NCI-H345 (cell line): ENCODE data around the gene HAGHL.

Experiments
- DNase-seq: peaks from one replicate; lab custom pipeline; 2025; lab: John Stamatoyannopoulos, UW

Gene HAGHL

GRCh38 chr16:707062-707538, 19.8 kb upstream of the HAGHL start:
- DNase-seq: peak; percentile 41

DNA sequence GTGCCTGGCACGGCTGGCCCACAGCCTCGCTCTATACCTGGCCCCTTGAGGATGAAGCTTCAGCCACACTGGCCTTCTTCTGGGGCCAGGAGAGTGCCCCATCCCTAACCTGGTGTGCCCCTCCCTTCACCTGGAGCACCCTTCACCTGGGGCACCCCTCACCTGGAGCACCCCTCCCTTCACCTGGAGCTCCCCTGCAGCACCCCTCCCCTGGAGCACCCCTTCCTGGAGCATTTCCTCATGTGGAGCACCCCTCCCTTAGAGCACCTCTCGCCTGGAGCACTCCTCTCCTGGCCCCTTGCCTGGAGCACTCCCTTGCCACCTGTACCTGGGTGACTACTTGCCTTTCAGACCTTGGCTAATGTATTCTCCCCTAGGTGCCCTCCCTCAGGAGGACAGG, 18.9 kb upstream of the HAGHL start:
- no peak for DNase-seq

GRCh38 chr16:708959-709358, 17.9 kb upstream of the HAGHL start:
- DNase-seq: no peak

DNA sequence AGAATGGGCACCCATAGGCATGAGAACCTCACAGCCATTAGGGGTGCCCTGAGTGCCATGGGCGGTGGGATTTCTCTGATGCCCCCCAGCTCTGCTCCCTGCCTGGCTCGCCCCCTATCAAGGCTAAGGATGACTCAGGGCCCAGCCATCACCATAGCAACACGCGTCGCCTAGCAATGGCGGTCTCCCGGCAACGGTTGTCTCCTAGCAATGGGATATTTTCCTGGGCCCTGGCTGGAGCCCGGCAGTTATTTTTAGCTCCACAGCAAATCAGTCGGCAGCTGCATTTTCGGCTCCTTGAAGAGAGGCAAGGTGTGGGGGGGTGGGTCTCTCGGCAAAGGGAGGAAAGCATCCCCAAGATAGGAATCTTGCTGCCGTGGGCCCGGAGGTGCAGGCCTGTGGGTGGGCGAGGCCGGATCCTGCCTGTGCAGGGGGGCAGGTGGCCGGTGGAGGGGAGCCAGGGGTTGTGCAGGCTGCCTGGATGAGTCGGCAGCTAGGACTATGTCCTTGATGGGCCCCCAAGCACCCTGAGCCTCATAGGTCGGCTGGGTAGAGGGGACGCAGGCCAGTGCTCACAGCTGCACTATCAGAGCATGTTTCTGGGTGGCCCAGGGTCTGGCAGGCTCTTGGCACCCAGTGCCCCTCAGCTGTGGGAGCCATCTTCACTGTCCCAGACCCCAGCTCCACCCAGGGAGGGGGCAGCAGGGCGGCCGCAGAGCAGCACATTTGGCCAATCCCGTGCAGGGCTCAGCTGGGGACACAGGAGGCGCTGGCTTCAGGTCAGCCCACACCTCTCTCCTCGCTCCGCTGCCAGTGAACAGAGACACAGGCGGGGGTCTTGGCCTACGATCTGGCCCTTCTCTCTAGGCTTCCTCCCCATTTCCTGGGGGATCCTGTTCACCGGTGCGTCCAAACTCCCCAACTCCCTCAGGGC, 17.1 kb upstream of the HAGHL start:
- peak; percentile 91 for DNase-seq

DNA sequence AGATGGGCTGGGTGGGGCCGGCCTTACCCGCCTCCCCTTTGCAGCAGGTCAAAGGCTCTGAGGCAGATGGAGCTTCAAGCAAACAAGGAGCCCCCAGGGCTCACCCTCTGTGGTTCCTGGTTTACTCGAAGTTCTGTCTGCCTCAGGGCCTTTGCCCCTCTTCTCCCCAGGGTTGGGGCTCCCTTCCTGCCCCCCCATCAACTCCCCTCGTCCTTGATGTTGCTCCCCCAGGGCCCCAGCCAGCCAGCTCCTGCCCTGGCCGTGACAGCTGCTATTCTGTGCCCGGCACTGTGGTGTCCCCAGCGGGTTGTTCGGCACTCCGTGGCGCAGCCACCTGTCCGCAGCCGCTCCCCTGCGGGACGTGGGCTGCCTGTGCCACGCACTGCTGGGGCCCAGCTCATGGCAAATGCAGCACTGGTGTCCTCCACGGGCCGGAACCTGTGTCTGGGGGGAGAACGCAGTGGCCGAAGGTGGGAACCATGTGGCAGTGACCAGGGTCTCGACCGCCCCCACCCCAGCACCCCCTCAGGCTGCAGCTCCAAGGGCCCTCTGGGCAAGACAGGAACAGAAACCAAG, 16.3 kb upstream of the HAGHL start:
- no peak for DNase-seq

DNA sequence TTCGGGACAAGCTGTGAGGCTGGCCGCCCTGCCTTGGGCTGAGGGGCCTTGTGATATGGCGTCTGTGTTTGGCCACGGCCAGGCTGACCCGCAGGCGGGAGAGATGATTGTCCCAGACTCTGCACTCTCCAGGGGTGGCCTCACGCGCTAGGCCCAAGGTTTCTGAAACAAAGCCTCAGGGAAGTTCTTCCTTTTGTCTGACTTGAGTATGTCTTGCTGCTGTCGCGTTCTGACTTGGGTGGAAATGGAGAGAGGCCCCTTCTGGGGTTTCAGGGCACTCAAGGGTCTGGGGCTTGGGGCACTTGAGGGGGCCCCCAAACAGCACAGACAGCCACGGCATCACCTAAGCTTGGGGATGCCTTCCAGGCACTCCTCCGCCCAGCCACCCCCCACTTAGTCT, 15.8 kb upstream of the HAGHL start:
- DNase-seq: no peak

DNA sequence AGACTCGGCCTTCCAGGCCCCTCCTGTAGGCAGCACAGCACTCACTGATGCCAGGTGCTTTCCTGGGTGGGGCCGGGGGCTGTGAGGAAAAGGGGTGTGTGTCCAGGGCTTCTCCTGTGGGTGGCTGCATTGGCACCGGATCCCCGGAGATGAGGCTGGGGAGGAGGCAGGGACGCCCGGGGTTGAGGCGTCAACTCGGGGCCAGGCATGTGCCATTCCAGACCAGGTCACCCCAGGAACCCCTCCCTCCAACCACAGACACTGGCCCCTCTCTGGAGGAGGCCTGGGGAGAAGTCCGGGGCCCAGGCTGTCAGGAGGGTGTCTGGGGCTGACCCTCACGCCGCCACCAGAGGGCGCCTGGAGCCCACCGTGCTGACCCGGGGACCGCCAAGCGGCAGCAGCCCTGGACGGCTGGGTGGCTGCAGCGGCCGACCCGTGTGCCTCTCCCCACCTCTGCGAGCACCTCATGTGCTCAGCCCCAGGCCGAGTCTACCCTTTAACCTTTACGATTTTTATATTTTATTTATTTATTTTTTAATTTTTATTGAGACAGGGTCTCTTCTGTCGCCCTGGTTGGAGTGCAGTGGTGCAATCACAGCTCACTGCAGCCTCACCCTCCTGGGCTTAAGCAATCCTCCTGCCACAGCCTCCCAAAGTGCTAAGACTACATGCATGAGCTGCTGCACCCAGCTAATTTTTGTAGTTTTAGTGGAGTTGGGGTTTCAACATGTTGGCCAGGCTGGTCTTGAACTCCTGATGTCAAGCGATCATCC, 15.2 kb upstream of the HAGHL start:
- peak; percentile 49 for DNase-seq

DNA sequence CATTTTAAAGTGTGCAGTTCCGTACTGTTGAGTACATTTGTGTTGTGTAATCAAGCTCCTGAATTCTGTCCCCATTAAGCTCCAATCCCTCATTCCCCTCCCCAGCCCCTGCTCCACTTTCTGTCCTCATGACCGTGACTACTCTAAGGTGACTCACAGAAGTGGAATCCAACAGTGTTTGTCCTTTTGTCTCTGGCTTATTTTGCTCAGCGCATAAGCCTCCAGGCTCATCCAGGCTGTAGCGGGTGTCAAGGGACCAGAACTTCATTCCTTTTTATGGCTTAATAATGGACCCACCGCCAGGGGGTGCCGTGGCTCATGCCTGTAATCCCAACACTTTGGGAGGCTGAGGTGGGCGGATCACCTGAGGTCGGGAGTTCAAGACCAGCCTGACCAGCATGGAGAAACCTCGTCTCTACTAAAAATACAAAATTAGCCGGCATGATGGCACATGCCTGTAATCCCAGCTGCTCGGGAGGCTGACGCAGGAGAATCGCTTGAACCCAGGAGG, 14.1 kb upstream of the HAGHL start:
- DNase-seq: peak; percentile 41

DNA sequence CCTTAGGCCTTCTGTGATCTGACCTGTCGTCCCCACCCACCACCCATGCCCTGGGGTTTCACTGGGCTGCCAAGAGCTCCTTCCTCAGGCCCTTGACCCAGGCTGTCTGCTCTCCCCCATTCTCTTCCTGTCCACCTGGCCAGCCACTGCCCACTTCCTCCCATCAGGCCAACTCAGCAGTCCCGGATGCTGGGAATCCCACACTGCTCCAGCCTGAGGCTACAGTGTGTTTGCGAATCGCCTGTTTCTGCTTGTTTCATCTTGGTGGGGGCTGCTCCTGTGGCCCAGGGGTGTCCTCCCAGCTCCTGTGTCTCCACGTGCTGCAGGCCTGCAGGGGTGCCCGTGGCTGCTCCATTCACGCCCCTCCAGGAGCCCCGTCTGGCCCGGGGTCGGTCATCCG, 12.8 kb upstream of the HAGHL start:
- no peak for DNase-seq

- DNase-seq: peak; percentile 81
These were observed 12.1 kb upstream of the HAGHL start, which contains the start of gene METRN for GRCh38 chr16:714558-715476. METRN (plus strand) TSS chr16:715118; CDS start chr16:715290, 172 bp downstream.

GRCh38 chr16:715477-716199, 11.3 kb upstream of the HAGHL start:
- DNase-seq: peak; percentile 29

DNA sequence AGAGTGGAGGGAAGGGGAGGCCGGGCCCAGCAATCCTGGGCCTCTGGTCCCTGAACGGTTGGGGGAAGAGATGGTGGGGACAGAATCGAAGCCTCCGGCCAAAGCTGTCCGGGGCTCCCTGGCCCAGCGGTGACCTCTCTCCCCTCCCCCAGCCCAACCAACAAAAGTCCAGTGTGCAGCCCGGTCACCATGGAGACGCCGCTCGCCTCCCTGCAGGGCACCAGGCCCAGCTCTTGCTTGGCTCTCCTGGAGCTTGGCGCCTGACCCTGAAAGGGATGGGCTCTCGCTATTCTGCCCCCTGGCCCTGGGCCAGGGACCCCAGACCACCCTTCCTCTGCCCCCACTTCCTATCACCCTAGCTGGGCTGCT, 10.7 kb upstream of the HAGHL start:
- no peak for DNase-seq

DNA sequence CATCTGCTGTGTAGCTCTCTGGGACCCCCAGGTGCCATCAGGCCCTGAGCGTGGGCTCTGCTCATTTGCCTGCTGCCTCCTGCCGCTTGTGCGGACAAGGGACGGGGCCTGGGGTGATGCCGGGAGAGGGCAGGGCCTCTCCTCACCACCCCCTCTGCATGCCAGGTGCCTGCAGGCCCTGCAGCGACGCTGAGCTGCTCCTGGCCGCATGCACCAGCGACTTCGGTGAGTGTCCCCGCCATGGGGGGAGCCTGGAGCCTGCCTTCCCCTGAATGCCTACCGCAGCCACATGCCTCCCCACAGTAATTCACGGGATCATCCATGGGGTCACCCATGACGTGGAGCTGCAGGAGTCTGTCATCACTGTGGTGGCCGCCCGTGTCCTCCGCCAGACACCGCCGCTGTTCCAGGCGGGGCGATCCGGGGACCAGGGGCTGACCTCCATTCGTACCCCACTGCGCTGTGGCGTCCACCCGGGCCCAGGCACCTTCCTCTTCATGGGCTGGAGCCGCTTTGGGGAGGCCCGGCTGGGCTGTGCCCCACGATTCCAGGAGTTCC, 10.1 kb upstream of the HAGHL start:
- DNase-seq: no peak

- no peak for DNase-seq
These were observed 9.3 kb upstream of the HAGHL start for GRCh38 chr16:717450-718245.

GRCh38 chr16:718389-718788, 8.5 kb upstream of the HAGHL start:
- no peak for DNase-seq

DNA sequence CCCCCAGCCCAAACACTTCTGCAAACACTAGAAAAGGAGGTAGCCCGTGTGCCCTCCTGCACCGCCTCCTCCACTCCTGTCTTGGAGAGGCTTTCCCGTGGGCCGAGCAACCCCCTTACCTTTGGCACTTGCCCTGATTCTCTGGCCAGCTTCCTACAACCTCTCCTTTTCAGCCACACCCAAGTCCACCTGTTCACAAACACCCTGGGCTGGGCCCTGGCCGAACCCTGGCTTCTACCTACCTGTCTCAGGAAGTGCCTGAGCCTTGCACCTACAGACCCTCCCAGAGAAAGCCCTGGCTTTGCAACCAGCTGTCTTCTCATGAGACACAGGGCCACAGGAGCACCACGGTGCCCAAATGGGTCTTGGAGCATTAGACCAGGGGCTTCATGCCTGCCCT, 8.0 kb upstream of the HAGHL start:
- no peak for DNase-seq

DNA sequence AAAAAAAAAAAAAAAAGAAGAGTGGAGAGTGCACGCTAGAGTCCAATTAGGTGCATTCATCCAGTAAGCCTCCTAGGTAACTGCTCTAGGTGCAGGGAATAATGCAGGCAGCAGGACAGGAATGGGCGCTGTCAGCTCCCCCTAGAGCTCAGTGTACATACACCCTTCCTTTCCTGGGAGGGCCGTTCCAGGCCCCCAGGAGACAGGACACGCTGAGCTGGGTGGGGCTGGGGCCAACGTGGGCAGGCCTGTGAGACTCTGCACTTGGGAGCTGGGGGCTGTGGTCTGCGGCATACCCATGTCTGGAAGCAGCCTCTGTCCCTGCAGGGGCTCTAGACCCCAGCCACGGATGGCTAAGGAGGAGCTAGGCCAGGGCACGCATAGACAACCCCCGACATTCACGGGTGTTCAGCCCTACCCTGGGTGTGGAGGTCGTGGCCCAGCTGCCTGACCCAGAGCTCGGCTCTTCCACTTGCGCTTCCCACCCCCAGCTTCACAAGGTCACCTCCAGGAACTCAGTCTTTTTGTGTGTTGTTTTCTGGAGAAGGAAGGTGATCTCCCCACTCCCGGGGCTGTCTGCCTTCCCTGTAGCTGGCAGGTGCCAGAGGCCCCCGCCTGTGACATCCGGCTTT, 7.0 kb upstream of the HAGHL start:
- peak; percentile 68 for DNase-seq

GRCh38 chr16:720447-720989, 6.4 kb upstream of the HAGHL start:
- DNase-seq: peak; percentile 79
